Measurements from ENCODE around the gene SFTPD.

SFTPD gene

DNA sequence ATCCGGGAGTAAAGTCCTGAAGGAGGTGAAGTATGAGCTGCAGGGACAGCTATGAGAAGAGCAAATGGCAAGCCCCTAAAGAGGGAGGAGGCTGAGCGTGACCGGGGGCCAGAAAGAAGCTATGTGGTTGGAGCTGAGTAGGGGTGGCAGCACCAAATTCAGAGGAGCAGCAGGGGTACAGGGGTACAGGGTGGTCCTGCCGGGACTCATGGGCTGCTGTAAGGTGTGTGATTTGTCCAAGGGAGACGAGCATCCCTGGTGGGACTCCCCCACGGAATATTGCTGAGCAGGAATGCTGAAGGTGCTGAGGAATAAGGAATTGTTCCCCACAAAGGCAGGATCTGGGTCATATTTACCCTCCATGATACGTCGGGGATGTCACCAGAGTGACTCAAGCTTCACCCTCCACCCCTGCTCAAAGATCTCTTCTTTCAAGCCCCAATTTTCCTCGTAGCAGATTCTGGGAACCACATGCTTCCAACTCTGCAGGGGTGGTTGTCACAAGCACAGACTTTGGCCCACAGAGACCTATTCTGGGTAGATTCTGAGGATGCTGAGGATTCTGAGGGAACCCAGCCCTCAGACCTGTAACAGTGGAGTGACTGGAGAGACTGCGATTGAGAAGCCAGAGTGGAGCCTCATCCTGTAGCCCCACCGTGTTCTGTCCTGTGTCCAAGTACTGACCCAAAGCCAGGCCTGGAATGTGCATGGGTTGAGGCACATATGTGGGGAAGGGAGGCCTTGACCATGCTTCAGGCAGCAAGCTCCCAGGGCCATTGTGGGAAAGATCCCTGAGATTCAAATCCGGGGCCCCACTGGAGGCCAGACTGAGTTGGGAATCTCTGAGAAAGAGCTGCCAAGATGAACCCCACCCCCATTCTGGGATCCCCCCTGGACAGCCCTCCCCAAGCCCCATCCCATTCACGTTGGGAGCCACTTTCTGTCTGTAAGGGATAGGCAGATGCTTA lies 4.2 kb downstream of the SFTPD start:
- DNase-seq: no peak

- DNase-seq: no peak
These were observed 5.0 kb downstream of the SFTPD start for GRCh38 chr10:79943871-79944270.

- no peak for DNase-seq
These were observed 6.4 kb downstream of the SFTPD start for GRCh38 chr10:79942261-79943185.

GRCh38 chr10:79941585-79942210 lies 7.2 kb downstream of the SFTPD start:
- DNase-seq: no peak

- no peak for DNase-seq
These were observed 7.8 kb downstream of the SFTPD start for GRCh38 chr10:79941146-79941545.

DNA sequence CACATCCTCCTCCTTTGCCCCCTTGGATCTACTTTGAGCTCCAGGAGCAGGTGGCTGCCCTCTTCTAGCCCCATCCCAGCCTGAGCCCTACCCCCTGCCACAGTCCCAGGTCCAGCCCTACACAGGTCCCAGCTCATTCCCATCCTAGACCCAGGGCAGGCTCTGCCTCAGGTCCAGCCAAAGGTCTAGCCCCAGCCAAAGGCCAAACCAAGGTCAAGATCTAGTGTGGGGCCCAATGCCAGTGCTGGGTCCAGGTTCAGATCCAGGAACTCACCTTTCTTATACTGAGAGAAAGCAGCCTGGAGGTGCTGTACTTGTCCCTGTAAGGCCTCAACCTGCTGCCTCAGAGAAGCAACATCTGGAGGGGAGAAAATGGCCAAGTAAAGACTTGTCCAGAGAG lies 8.5 kb downstream of the SFTPD start:
- DNase-seq: no peak

GRCh38 chr10:79939969-79940368 lies 8.9 kb downstream of the SFTPD start:
- no peak for DNase-seq

DNA sequence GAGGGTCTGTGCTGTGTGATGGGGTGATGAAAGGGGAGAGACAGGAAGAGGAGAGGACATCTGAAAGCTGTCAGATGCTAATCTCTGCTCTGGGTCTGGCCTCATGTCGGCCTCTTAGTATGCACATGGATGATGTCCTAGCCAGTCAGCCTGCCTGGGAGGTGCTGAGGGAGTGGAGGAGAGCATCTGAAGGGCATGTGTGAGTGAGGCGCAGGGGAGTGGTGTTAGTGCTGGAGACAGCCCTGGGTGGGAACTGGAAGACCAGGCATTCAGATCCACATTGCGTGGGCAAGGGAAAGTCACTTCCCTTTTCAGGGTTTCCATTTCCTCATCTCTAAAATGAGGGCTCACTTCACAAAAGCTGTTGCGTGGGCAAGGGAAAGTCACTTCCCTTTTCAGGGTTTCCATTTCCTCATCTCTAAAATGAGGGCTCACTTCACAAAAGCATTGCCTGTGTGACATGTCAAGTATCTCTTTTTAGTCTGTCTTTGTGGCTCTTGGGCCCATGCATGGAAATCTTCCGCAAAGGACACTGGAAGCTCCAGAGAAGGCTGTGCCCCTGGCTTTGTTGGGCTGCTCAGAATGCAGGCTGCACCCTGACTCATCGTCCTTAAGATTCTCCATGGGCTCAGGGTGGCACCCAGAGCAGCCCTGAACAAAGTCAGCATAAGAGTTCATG lies 10.0 kb downstream of the SFTPD start:
- DNase-seq: no peak

GRCh38 chr10:79937701-79938151 lies 11.2 kb downstream of the SFTPD start:
- DNase-seq: no peak

- DNase-seq: no peak
These were observed 12.0 kb downstream of the SFTPD start for GRCh38 chr10:79936625-79937615.

DNA sequence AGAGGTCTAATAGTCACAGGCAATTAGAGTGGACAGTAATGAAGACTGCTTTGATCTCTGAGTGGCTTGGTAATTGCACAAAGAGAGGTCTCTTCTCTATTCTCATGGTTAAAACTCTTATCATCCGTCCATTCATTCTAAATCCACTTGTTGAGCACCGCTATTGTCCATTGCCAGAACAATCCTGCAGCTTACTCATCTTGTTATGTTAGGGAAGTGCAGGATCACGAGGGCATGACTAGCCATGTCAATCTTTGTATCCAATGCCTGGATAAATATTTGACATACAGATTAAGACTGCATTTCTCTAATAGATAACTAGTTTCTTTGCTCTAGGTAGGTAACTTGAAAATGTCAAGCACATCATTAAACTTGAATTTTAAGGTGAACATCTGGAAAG lies 14.9 kb downstream of the SFTPD start:
- no peak for DNase-seq

DNA sequence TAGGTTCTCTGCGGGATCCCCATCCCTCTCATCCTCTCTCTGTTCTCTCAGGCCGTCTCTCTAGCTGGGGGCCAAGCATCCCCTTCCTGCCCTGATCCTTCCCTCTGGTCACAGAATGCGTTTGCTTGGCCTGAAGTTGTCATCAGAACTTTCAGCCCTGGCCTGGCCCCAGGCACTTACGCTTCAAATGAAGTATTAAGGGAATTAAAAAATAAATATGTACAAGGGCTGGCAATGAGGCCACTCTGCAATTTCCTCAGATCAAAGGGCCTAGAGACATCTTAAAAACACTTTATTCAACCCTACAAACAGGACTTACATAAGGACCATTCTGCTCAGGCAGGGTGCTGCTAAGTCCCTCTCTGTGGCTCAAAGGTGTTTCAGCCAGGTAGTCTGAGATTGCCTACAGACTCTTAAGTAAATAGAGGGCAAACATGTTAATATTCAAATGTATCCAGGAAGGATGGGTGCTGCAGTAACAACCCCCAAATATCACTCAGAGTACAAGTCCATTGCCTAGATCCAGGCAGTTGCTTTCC lies 16.0 kb downstream of the SFTPD start:
- no peak for DNase-seq

GRCh38 chr10:79932307-79932706 lies 16.6 kb downstream of the SFTPD start:
- DNase-seq: no peak

DNA sequence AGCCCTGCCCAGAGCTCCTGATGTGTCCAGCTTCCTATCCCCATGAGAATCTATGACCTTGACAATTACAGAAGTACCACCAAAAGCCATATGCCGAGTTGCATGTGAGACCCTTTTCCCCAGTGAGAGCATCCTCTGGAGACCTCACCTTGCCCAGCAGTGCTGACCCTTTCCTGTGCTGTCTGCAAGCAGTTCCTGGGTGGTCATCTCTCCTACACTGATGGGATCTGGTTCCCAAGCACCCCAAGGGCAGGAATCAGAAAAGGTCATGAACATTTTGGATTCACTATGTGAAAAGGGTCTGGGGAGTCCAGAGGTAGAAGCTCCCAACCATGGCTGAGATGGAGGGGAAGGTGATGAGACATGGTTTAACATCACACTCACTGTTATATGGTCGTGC lies 18.2 kb downstream of the SFTPD start:
- no peak for DNase-seq

DNA sequence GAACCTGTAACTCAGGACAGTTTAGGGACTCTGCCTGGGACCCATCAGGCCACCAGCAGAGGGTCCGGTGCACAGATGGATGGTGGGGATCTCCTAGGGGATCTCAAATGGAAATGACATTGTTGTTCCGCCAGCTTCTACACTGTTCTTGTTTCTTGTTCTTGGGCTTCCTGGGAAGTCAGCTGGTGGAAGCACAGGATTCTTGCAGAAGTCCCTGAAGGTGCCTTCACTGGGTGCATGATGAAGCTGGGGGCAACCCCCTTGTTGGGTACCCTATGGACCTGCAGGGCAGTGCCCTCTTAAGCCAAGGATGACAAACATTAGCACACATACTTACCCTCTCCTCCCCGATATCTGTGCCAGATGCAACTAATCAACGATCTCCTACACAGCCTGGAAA lies 18.6 kb downstream of the SFTPD start:
- no peak for DNase-seq

DNA sequence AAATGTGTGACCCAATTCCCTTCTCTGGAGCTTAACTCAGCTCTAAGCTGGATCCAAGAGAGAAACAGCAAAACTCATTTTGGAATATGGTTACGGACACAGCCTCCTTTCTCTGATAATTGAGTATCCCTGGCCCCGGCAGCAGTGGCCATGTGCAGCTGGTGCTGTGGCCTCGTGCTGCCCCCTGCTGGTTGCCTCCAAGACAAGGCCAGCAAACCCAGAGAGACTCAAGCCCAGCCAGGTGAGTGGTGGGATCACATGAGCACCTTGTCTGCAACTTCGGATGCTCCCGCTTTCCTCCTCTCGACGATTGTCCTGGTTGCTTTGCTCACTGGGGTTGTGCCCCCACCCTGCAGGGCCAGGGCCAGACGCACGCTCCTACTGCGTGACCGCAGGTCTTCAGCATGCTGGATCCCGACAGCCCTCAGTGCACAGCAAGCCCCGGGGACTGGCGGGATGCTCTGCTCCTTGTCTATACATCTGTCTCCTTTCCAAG lies 19.4 kb downstream of the SFTPD start:
- peak; percentile 77 for DNase-seq

DNA sequence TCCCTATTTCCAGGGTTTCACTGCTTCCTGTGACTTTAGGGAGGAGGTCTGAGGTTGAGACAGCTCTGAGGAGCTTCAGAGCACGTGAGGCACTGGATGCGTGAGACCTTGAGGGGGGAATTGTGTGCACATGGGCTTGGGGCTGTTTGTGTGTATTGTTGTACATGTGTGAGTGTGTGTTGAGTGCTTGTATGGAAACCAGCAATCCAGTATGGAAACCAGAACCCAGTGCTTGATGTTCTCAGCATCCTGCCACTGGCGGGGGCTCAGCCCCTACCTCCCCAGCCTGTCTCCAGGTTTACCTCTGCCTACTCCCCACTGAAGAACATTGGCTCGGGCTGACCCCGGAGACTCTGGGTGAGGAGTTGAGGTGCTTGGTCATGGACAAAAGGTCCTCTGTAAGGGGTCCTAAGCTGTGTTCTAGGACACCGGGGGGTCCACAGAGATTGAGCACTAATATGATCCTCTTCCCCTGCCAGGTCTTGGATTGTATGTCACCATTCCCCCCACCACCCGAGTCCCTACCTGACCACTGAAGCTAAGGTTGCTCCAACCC lies 20.8 kb downstream of the SFTPD start:
- no peak for DNase-seq

GRCh38 chr10:79927111-79927828 lies 21.6 kb downstream of the SFTPD start:
- DNase-seq: no peak

- DNase-seq: no peak
These were observed 22.9 kb downstream of the SFTPD start for GRCh38 chr10:79926037-79926436.

- DNase-seq: no peak
These were observed 23.3 kb downstream of the SFTPD start for GRCh38 chr10:79925614-79926013.
